HepG2 (cell line): ENCODE measurements around the gene CC2D1B. TPM values are rescaled to one million over a fixed set of nuclear protein-coding genes. Genes with fewer than 3 reads are reported as not detected.

ENCODE experiments used
- E2F5 ChIP-seq: sonication (generic); formaldehyde crosslinking; conservative IDR thresholded peaks from 2 replicates; pipeline ENCODE4 v1.4.0; 2020; ENCODE audit warnings: missing genetic modification reagents
- FOXO4 ChIP-seq: sonication (generic); formaldehyde crosslinking; conservative IDR thresholded peaks from 2 replicates; pipeline ENCODE4 v1.8.1; 2023; ENCODE audit warnings: missing genetic modification reagents
- GZF1 ChIP-seq: sonication (generic); formaldehyde crosslinking; IDR thresholded peaks from 2 replicates; pipeline ENCODE4 v1.5.1; 2020; ENCODE audit warnings: mild to moderate bottlenecking, missing genetic modification reagents
- HIVEP1 ChIP-seq: sonication (generic); formaldehyde crosslinking; IDR thresholded peaks from 2 replicates; pipeline ENCODE4 v1.4.0; 2020; ENCODE audit warnings: mild to moderate bottlenecking, missing genetic modification reagents
- MAFK ChIP-seq, 2 experiments: IDR thresholded peaks in 1 of 2; conservative IDR thresholded peaks in 1 of 2; 2 replicates each; pipeline ENCODE4 v1.6.1; 2011; ENCODE audit warnings: improper control_type of control experiment in 2 of 2, low read length in 2 of 2
- MAZ ChIP-seq, 2 experiments: sonication (generic) in 1 of 2; formaldehyde crosslinking in 1 of 2; IDR thresholded peaks; 2 replicates each; pipeline versions ENCODE4 v1.5.0 to v1.6.1; 2012 to 2020; ENCODE audit warnings: low read depth in 2 of 2, mild to moderate bottlenecking in 2 of 2, borderline replicate concordance in 1 of 2, improper control_type of control experiment in 1 of 2, low read length in 1 of 2, missing genetic modification reagents in 1 of 2, moderate library complexity in 1 of 2
- NCOA5 ChIP-seq: sonication (generic); formaldehyde crosslinking; IDR thresholded peaks from 2 replicates; pipeline ENCODE4 v1.4.0; 2020; ENCODE audit warnings: missing genetic modification reagents
- NR0B2 ChIP-seq: sonication (generic); formaldehyde crosslinking; IDR thresholded peaks from 2 replicates; pipeline ENCODE4 v1.4.0; 2020; ENCODE audit warnings: mild to moderate bottlenecking, missing genetic modification reagents
- PATZ1 ChIP-seq: sonication (generic); formaldehyde crosslinking; IDR thresholded peaks from 2 replicates; pipeline ENCODE4 v1.4.0; 2020; ENCODE audit warnings: missing genetic modification reagents
- RAD21 ChIP-seq: fragments of 450-650 bp; formaldehyde crosslinking; IDR thresholded peaks from 2 replicates; pipeline ENCODE4 v1.5.0; 2020; ENCODE audit warnings: mild to moderate bottlenecking
- RNF219 ChIP-seq: sonication (generic); formaldehyde crosslinking; IDR thresholded peaks from 2 replicates; pipeline ENCODE4 v1.5.0; 2020; ENCODE audit warnings: mild to moderate bottlenecking, missing genetic modification reagents
- TRAFD1 ChIP-seq: sonication (generic); formaldehyde crosslinking; IDR thresholded peaks from 2 replicates; pipeline ENCODE4 v1.5.1; 2020; ENCODE audit warnings: missing genetic modification reagents, mild to moderate bottlenecking, borderline replicate concordance
- polyA plus RNA-seq, 8 experiments: library from polyadenylated mRNA; depleted of rRNA in 3 of 8; stranded (reverse) in 7 of 8; unstranded in 1 of 8; fragments of >200 nt; fragmentation: Illumina TruSeq in 4 of 8; extraction: Trizol in 4 of 8; gene quantifications; 2 replicates each; pipeline versions ENCODE4 v1.2.1 to v1.2.3, GENCODE V29; 2011 to 2016; ENCODE audit warnings: low read depth in 4 of 8, missing spikeins in 1 of 8, mixed read lengths in 1 of 8; ENCODE audit not compliant: insufficient read depth in 1 of 8
- total RNA-seq, 5 experiments: library from RNA; depleted of rRNA; stranded (reverse); fragments of >200 nt; fragmentation: Illumina TruSeq; extraction: Trizol; gene quantifications; 2 replicates each; pipeline ENCODE4 v1.2.3, GENCODE V29; 2016; ENCODE audit warnings: low read depth in 1 of 5

The CC2D1B gene
- total and polyA plus RNA-seq, 2 of the 13 experiments (the other 11 are each of a cell fraction or from before 2014, with no cell fraction given): 7.2 to 19.2 TPM

GRCh38 chr1:52305417-52306226 is 60.4 kb downstream of the CC2D1B start (continued):
- no peak for TF ChIP-seq NR0B2 (CRISPR knock-in tag)
- TF ChIP-seq PATZ1 (CRISPR knock-in tag): peak; percentile 95
- TF ChIP-seq TRAFD1 (CRISPR knock-in tag): no peak
- TF ChIP-seq RAD21 (CRISPR knock-in tag): peak; percentile 61
- no peak for TF ChIP-seq RNF219 (CRISPR knock-in tag)
- no peak for TF ChIP-seq FOXO4
- TF ChIP-seq MAZ (IDR thresholded peaks at IDR 0.05; ENCODE audit: borderline replicate concordance, low read depth, low read length): 0 out of 2 replicates have a peak, but pooled peaks have one; percentile 31
- TF ChIP-seq MAZ (CRISPR knock-in tag; IDR thresholded peaks at IDR 0.05; ENCODE audit: low read depth): no peak
- TF ChIP-seq HIVEP1 (CRISPR knock-in tag): no peak
- no peak for TF ChIP-seq NCOA5 (CRISPR knock-in tag)
- peak in 1 of 2 experiments; percentile 49; a peak in 3 of 4 replicates for TF ChIP-seq MAFK (conservative IDR thresholded peaks at IDR 0.05 in 1 of 2, IDR thresholded peaks at IDR 0.05 in 1 of 2; ENCODE audit: low read length in 2 of 2)
- no peak for TF ChIP-seq GZF1 (CRISPR knock-in tag)
- no peak for TF ChIP-seq E2F5
